HG03103 (cell line): ENCODE measurements around the gene AFF4.
A peak's percentile ranks its signal among the peaks of the same experiment; 100 is the strongest.
"Not testable (repeated sequence)": the region's sequence is repeated elsewhere in the genome, so short reads cannot be mapped to it uniquely, and the experiment has no call there.

Experiments
- ATAC-seq: cut with Tn5 transposase; IDR thresholded peaks from one replicate; pipeline ENCODE4 v1.9.1; 2021; ENCODE audit warnings: low read depth; ENCODE audit not compliant: unreplicated experiment

AFF4 gene, protein sequence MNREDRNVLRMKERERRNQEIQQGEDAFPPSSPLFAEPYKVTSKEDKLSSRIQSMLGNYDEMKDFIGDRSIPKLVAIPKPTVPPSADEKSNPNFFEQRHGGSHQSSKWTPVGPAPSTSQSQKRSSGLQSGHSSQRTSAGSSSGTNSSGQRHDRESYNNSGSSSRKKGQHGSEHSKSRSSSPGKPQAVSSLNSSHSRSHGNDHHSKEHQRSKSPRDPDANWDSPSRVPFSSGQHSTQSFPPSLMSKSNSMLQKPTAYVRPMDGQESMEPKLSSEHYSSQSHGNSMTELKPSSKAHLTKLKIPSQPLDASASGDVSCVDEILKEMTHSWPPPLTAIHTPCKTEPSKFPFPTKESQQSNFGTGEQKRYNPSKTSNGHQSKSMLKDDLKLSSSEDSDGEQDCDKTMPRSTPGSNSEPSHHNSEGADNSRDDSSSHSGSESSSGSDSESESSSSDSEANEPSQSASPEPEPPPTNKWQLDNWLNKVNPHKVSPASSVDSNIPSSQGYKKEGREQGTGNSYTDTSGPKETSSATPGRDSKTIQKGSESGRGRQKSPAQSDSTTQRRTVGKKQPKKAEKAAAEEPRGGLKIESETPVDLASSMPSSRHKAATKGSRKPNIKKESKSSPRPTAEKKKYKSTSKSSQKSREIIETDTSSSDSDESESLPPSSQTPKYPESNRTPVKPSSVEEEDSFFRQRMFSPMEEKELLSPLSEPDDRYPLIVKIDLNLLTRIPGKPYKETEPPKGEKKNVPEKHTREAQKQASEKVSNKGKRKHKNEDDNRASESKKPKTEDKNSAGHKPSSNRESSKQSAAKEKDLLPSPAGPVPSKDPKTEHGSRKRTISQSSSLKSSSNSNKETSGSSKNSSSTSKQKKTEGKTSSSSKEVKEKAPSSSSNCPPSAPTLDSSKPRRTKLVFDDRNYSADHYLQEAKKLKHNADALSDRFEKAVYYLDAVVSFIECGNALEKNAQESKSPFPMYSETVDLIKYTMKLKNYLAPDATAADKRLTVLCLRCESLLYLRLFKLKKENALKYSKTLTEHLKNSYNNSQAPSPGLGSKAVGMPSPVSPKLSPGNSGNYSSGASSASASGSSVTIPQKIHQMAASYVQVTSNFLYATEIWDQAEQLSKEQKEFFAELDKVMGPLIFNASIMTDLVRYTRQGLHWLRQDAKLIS

DNA sequence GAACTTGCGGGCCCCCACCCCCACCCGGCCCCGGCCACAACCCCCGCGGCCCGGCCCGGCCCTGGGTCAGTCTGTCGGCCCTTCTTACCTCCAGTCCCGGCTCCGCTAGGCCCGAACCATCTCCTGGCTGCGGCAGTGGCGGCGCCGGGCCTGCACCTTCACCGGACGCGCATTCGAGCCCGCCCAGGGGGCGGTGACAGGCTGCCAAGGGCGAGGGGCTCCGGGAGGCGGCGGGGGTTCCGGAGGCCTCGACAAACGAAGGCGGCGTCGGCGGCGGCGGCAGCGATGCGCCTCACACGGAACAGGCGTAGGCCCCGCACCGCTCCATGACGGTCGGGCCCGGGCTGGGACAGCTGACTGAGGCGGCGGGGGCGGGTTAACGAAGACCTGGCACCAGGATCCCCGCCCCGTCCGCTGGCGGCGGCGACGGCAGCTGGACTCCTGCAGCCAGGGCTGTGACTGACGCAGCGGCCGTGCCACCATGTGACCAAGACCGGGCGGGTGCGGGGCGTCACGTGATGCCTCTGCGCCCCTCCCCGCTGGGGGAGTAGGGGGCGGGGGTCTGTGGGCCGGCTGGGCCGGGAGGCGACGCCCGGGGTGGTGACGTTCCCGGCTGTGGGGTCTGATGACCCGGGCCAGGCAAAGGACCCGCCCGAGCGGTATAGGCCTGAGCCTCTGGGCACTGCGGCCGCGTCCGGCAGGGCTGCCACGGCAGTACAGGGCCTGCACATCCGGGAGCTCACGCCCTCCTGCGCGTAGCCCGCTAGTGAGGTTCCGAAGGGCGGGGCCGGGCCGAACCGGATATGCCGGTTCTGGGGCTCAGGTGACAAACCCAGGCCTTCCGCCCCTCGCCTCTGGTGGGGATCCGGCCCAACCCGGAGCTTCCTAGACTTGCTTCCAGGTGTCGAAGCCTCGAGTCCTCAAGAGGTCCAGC is at the start of gene AFF4:
TSS of gene AFF4 (minus strand) at position 464 of the 934 bp plus-strand sequence. CDS start 26,445 bp downstream, outside the sequence.
- ATAC-seq: peak; percentile 92

DNA sequence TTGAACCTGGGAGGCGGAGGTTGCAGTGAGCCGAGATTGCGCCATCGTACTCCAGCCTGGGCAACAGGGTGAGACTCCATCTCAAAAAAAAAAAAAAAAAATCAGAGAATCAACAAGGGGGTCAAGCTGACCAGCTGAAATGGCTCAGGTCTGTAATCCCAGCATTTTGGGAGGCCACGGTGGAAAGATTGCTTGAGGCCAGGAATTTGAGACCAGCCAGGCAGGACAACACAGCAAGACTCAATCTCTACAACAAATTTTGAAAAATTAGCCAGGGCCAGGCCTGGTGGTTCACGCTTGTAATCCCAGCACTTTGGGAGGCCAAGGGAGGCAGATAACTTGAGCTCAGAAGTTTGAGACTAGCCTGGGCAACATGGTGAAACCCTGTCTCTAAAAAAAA is 45.0 kb upstream of the AFF4 start:
- ATAC-seq: not testable (repeated sequence)

DNA sequence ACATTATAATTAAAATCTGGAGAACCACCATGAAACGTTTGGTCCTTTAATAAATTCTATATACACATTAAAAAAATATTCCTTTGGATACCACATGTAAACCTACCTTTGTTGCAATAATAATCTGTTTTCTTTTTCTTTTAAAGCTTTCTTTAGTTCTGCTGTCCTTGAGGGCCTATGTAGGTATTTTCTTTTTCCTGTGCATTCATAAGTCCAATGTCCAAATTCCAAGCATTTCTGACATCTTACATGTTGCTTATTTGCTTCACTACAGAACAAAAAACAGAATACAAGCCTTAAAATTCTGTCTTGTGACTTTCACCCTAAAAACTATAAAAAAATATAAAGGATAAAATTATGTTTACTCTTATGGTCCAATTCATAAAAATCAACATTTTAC is 43.2 kb upstream of the AFF4 start:
- no peak for ATAC-seq

DNA sequence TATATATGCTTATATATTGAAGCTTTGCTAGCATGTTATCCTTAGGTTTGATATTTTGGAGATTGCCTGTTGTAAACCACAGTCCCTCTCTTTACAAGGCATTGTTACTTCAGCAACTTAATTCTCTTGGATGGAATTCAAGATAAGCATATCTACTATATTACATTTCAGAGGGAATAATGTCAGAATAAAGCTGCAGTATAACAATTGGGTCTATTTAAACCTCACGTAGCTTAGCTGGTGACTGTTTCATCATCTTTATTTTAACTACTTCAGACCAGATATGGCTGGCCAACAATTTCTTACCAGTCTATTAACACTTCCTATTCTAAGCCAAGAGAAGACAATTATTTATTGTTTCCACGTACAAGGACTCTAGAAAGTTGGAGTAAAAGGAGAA is 35.8 kb upstream of the AFF4 start:
- ATAC-seq: no peak

DNA sequence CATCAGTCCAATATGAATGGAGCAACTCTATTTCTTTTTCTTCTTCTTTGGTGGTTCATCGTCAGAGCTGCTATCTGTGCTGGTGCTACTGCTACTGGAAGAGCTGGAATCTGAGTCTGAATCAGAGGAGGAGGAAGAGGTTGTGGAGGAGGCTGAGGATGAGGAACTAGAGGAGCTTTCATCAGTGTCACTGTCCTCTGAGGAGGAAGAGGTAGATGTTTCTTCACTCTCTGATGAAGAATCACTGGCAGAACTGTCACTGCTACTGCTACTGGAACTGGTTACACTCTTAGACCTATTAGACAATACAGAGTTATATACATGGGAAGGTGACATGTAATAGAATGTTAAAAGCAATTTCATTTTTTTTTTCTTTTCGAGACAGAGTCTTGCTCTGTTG is 35.1 kb upstream of the AFF4 start:
- no peak for ATAC-seq

DNA sequence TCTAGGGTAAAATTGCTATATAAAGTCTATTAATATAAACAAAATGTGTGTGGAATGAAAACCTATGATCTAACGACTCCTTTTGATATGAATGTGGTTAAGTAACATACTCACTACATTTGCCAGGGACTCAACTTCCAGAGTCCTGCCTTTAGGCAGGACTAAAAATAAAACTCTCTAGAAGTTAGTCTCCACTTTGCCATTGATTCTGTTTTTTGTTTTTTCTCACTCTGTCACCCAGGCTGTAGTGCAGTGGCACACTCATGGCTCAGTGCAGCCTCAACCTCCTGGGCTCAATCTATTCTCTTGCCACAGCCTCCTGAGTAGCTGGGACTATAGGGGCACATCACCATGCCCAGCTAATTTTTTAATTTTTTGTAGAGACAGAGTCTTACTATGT is 32.9 kb upstream of the AFF4 start:
- ATAC-seq: no peak

DNA sequence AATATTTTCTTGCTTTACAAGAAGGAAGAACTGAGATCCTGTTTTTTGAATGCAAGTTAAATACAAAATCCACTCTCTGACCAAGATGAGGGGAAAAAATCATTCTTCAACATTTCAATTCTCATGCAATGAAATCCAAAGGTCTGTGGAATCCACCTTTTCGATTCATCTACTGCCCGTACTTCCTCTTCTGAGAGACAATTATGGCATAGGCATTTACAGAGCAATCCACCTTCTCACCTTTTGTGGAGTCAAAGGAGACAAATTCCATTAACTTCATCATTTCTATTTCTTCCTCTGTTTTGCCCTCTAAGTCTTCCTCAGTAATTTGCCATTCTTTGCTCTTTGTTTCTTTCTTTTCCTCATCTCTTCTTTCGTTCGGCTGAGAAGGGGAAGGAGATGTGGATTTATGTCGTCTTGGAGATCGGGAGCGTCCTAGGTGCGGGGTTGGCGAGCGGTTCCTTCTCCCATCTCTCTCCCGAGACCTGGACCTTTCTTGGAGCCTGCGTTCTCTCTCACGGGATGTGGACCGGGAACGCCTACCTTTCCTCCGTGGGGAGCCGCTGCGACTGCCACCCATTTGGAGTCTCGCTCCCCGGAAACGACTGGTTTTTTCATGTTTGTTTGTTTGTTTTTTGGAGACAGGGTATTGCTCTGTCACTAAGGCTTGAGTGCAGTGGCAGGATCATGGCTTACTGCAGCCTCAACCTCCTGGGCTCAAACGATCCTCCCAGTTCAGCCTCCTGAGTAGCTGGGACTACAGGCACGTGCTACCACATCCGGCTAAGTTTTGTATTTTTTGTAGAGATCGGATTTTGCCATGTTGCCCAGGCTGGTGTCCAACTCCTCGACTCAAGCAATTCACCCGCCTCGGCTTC is 24.3 kb upstream of the AFF4 start:
- no peak for ATAC-seq

DNA sequence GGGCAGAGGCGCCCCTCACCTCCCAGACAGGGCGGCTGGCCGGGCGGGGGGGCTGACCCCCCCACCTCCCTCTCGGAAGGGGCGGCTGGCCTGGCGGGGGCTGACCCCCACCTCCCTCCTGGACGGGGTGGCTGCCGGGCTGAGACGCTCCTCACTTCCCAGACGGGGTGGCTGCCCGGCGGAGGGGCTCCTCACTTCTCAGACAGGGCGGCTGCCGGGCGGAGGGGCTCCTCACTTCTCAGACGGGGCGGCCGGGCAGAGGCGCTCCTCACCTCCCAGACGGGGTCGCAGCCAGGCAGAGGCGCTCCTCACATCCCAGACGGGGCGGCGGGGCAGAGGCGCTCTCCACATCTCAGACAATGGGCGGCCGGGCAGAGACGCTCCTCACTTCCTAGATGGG is 19.5 kb upstream of the AFF4 start:
- ATAC-seq: not testable (repeated sequence)

DNA sequence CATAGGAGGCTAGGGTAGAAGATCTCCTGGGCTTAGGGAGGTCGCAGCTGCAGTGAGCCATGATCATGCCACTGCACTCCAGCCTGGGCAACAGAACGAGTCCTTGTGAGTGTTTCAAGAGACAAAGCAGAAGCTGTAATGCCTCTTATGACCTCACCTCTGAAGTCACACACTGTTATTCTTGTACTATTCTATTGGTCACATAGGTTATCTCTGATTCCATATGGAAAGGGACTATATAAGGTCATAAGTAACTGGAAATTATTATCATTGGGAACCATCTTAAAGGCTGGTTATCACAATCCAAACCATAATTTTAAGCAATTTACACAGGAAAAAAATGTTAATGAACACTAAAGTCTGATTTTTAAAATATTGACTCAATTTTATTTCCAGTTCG is 17.9 kb upstream of the AFF4 start:
- no peak for ATAC-seq

DNA sequence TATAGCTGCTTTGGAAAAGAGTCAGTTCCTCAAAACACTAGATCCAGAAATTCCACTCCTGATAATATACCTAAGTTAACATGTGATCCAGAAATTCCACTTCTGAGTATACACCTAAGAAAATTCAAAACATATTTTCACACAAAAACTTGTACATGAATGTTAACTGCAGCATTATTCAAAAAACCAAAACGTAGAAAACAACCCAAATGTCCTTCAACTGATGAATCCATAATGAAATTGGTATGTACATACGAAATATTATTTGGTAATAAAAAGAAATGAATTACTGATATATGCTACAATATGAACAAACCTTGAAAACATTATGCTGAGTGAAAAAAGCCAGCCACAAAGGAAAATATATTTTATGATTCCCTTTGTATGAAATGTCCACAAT is 16.5 kb upstream of the AFF4 start:
- no peak for ATAC-seq

DNA sequence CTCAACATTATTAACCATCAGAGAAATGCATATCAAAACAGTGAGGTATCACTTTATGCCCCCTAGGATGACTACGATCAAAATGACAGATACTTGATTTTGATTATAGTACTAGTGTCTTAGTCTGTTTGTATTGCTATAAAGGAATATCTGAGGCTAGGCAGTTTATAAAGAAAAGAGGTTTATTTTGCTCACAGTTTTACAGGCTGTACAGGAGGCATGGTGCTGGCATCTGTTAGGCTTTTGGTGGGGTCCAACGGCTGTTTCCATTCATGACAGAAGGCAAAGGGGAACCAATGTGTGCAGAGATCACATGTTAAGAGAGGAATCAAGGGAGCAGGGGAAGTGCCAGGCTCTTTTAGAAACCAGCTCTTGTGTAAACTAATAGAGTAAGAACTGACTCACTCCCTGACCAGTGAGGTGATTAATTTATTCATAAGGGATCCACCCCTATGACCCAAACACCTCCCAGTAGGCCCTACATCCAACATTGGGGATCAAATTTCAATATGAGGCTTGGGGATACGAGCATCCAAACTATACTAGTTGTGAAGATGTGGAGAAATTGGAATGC is 16.0 kb upstream of the AFF4 start:
- ATAC-seq: no peak

DNA sequence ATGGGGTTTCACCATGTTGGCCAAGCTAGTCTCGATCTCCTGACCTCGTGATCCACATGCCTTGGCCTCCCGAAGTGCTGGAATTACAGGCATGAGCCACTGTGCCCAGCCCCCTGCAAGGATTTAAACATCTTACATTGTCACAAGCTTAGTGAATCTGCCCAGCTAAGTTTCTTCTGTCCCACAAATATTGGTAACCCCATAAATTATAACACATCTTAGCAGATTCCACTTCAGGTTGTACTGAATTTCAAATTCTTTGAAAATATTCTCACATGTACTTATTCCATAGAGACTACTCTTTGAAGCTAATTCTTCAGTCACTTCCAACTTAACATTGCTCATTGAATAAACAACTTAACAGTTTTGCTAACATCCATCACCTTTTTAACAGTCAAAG is 13.4 kb upstream of the AFF4 start:
- no peak for ATAC-seq

DNA sequence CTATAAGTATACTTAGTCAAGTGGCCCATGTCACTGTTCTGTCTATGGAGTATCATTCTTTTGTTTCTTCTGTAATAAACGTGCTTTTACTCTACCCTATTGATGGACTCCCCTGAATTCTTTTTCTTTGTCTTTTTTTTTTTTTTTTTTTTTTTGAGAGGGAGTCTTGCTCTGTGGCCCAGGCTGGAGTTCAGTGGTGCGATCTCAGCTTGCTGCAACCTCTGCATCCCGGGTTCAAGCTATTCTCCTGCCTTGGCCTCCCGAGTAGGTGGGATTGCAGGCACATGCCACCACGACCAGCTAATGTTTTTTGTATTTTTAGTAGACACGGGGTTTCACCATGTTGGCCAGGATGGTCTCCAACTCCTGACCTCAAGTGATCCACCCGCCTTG is 9.0 kb upstream of the AFF4 start:
- ATAC-seq: not testable (repeated sequence)

DNA sequence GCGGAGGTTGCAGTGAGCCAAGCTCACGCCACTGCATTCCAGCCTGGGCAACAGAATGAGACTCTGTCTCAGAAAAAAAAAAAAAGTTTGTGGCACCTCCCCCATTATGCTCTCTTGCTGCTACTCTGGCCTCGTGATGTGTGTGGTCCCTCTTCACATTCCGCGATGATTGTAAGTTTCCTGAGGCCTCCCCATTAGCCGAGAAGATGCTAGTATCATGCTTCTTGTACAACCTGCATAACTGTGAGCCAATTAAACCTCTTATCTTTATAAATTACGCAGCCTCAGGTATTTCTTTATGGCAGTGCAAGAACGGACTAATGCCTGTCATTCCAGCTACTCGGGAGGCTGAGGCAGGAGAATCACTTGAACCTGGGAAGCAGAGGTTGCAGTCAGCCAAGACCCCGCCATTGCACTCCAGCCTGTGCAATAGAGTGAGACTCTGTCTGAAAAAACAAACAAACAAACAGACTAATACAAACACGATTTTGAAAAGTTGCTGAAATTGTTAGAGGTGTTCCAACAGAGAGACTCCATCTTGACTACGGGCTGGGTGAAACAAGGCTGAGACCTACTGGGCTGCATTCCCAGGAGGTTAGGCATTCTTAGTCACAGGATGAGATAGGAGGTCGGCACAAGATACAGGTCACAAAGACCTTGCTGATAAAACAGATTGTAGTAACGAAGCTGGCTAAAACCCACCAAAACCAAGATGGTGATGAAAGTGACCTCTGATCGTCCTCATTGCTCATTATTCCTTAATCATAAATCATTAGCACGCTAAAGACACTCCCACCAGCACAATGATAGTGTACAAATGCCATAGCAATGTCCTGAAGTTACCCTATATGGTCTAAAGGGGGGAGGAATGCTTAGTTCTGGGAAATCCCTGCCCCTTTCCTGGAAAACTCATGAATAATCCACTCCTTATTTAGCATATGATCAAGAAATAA is 8.3 kb upstream of the AFF4 start:
- ATAC-seq: no peak

DNA sequence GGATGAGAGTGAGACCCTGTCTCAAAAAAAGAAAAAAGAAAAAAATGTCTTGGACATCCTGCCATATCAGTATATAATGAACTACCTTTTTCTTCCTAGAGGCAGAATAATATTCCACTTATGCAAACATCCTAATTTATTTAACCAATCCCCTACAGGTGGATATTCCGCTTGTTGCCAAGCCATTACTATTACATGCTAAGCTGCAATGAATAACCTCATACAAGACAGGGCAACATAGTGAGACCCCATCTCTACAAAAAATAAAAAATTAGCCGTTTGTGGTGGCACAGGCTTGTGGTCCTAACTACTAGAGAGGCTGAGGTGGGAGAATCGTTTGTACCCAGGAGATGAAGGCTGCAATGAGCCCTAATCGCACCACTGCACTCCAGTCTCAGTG is 1.7 kb upstream of the AFF4 start:
- no peak for ATAC-seq

DNA sequence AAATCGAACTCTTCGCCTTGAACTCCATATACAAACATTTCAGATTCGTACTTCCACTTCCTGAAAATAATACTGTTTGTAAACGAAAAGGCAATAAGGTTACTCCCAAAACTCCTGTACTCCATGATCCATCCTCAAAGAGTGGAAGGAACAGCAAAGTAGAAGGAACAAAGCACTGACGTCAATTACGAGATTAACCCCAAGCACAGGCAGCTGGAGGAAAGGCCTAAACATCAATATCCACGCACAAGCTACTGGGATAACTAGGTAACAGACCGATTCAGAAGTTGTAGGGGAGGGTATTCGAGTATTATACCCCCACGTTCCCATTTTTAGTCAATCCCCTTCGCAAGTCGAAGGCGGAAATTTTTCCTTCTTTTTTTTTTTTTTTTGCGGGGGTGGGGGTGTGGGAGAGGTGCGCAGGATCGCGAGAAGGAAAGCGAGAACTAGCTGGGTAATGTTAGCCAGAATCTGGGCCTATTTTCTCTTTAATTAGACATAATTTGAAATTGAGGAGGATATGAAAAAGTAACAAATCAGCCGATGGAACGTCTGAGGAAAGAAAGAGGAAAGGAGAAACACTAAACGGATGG is 909 bp downstream of the AFF4 start:
- no peak for ATAC-seq

DNA sequence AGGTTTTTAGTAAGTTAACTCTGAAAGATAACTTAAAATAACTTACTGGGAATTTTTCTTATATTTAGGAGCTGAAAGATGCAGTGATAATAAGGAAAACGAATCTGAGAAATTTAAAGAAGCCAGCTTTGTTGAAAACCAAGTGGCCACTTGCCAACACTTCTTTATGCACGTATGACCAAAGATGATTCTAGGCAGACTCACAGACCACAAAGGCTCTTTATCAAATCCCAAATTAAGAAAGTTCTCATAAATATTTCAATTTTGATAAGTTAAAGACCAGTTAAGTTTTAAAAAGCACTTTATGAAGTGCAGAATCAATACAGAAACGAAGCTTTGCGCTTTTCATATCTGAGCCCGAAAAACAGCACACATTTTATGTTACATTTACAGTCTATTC is 1.5 kb downstream of the AFF4 start:
- no peak for ATAC-seq
